DND-41 (cell line): ENCODE measurements around the gene DDX17.

ENCODE experiments used
- CTCF ChIP-seq: IDR thresholded peaks from 2 replicates; pipeline ENCODE4 v1.5.1; 2012; ENCODE audit warnings: borderline replicate concordance, low read length, moderate library complexity, mild to moderate bottlenecking; ENCODE audit not compliant: poor library complexity, severe bottlenecking; ENCODE audit errors: extremely low read depth
- EZH2 ChIP-seq: IDR thresholded peaks from 3 replicates; pipeline ENCODE4 v1.6.1; 2012; ENCODE audit warnings: borderline replicate concordance, low read depth, mild to moderate bottlenecking, moderate library complexity, low read length, inconsistent platforms; ENCODE audit not compliant: severe bottlenecking

GRCh38 chr22:38454353-38455075 lies 51.6 kb downstream of the DDX17 start:
- TF ChIP-seq EZH2 (no peak), CTCF (no peak)
